ENCODE data around the gene BPIFB1. TPM values are rescaled to one million over a fixed set of nuclear protein-coding genes. Genes with fewer than 3 reads are reported as not detected.

The BPIFB1 gene
- total and polyA plus RNA-seq, 2 donors (not counting 1 experiment from before 2014, with no cell fraction given): not detected

DNA sequence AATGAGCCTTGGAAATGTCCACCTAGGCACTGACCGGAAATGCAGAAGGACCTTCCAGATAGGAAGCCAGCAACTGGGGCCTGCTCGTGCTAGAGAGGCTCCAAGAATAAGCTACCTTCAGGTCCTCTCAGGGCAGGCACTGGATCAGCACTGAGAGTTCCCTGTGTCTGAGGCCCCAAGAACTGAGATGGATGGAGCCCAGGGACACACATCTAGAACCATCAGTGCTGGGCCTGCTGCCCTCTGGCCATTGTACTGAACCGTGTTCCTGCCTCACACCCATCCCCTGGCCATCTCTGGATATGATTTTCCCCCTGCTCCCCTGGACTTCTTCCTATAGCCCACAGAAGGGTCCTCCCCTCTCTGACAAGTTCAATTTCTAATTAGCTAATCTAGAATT lies 36.9 kb upstream of the BPIFB1 start:
- TF ChIP-seq, protein P1, sequence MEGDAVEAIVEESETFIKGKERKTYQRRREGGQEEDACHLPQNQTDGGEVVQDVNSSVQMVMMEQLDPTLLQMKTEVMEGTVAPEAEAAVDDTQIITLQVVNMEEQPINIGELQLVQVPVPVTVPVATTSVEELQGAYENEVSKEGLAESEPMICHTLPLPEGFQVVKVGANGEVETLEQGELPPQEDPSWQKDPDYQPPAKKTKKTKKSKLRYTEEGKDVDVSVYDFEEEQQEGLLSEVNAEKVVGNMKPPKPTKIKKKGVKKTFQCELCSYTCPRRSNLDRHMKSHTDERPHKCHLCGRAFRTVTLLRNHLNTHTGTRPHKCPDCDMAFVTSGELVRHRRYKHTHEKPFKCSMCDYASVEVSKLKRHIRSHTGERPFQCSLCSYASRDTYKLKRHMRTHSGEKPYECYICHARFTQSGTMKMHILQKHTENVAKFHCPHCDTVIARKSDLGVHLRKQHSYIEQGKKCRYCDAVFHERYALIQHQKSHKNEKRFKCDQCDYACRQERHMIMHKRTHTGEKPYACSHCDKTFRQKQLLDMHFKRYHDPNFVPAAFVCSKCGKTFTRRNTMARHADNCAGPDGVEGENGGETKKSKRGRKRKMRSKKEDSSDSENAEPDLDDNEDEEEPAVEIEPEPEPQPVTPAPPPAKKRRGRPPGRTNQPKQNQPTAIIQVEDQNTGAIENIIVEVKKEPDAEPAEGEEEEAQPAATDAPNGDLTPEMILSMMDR (conservative IDR thresholded peaks at IDR 0.05 in 1 of 2, IDR thresholded peaks at IDR 0.05 in 1 of 2; ENCODE audit: low read depth in 1 of 2, low read length in 2 of 2): no peak
- no peak for TF ChIP-seq EZH2 (IDR thresholded peaks at IDR 0.05; ENCODE audit: low read length, missing control alignments)
- no peak overlapping the region for H3K4me2 ChIP-seq (ENCODE audit: extremely low read depth, insufficient read depth, low read length)
- H2AFZ ChIP-seq (ENCODE audit: low read length): no peak overlapping the region
- no peaks in the 10 kb centered on the region for H3K36me3 ChIP-seq (ENCODE audit: control insufficient read depth, insufficient read depth, low read length)
- H3K27me3 ChIP-seq (ENCODE audit: control insufficient read depth, insufficient read depth, low read length): no peaks in the 10 kb centered on the region
- no peaks in the 10 kb centered on the region for H3K9me3 ChIP-seq (ENCODE audit: control insufficient read depth, insufficient read depth, low read depth, low read length)
- no peak overlapping the region for H3K9ac ChIP-seq (ENCODE audit: insufficient read depth, low read length)
- H3K79me2 ChIP-seq (ENCODE audit: control insufficient read depth, insufficient read depth, low read length): no peaks in the 10 kb centered on the region
- H3K27ac ChIP-seq (ENCODE audit: insufficient read depth, low read length): no peak overlapping the region
- no peak overlapping the region for H3K4me3 ChIP-seq (replicated peaks in 1 of 4; ENCODE audit: control extremely low read depth in 1 of 4, insufficient read depth in 1 of 4, low read depth in 3 of 4, low read length in 4 of 4)
- no peaks in the 10 kb centered on the region for H3K4me1 ChIP-seq (ENCODE audit: control insufficient read depth, extremely low read depth, insufficient read depth, low read length)
- DNase-seq (ENCODE audit: low read depth in 2 of 2): no peak
- no peaks in the 10 kb centered on the region for H4K20me1 ChIP-seq (ENCODE audit: control insufficient read depth, extremely low read depth, insufficient read depth, low read length)

DNA sequence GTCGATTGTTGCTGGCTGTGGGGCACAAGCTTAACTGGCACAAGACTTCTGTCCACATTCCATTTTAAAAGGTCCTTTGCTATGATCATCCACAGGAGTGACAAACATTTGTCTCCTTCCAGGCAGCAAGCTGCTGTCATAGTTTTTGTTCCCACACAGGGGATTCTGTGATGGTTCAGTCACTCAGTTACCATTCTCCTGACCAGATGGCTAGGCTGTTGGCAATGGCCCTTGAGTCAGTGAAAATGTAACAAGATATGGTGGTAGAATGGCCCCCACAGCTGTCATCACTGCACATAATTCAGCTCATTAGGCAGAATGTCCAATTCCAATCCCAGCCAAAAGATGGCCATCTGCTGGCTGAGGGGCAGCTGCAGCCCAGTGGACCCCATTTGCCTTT lies 33.6 kb upstream of the BPIFB1 start:
- Histone ChIP-seq H3K9me3 (ENCODE audit: control insufficient read depth, insufficient read depth, low read depth, low read length) (no peaks in the 10 kb centered on the region), H3K4me2 (ENCODE audit: extremely low read depth, insufficient read depth, low read length) (no peak overlapping the region), H3K36me3 (ENCODE audit: control insufficient read depth, insufficient read depth, low read length) (no peaks in the 10 kb centered on the region), H3K9ac (ENCODE audit: insufficient read depth, low read length) (no peak overlapping the region), H3K27ac (ENCODE audit: insufficient read depth, low read length) (no peak overlapping the region), H3K4me1 (ENCODE audit: control insufficient read depth, extremely low read depth, insufficient read depth, low read length) (no peaks in the 10 kb centered on the region), H4K20me1 (ENCODE audit: control insufficient read depth, extremely low read depth, insufficient read depth, low read length) (no peaks in the 10 kb centered on the region), H3K79me2 (ENCODE audit: control insufficient read depth, insufficient read depth, low read length) (no peaks in the 10 kb centered on the region), H3K4me3 (replicated peaks in 1 of 4; ENCODE audit: control extremely low read depth in 1 of 4, insufficient read depth in 1 of 4, low read depth in 3 of 4, low read length in 4 of 4) (no peak overlapping the region), H2AFZ (ENCODE audit: low read length) (no peak overlapping the region), H3K27me3 (ENCODE audit: control insufficient read depth, insufficient read depth, low read length) (no peaks in the 10 kb centered on the region)
- DNase-seq (ENCODE audit: low read depth in 2 of 2): no peak
- TF ChIP-seq EZH2 (IDR thresholded peaks at IDR 0.05; ENCODE audit: low read length, missing control alignments): no peak
- TF ChIP-seq, protein P1 (conservative IDR thresholded peaks at IDR 0.05 in 1 of 2, IDR thresholded peaks at IDR 0.05 in 1 of 2; ENCODE audit: low read depth in 1 of 2, low read length in 2 of 2): no peak

DNA sequence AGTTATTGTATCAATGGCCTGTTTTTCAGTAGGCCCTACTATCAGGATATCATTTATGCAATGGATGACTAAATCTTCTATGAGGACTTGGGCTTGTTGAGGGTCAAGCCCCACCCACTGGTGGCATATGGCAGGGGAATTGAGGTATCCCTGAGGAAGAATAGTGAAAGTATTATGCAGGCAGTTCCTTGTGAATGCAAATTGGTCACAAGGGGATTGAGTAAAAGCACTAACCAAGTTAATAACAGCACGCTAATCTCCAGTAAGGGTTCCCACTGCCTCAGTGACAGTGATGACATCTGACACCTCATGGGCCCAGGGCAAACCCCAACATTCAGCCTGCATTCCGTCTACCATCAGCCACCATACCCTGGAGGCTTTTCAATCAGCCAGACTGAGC lies 32.3 kb upstream of the BPIFB1 start:
- no peak for DNase-seq (ENCODE audit: low read depth in 2 of 2)
- TF ChIP-seq EZH2 (IDR thresholded peaks at IDR 0.05; ENCODE audit: low read length, missing control alignments): no peak
- TF ChIP-seq, protein P1 (conservative IDR thresholded peaks at IDR 0.05 in 1 of 2, IDR thresholded peaks at IDR 0.05 in 1 of 2; ENCODE audit: low read depth in 1 of 2, low read length in 2 of 2): no peak

More for the DNA sequence above, 32.3 kb upstream of the BPIFB1 start:
- Histone ChIP-seq H3K4me2 (ENCODE audit: extremely low read depth, insufficient read depth, low read length) (no peak overlapping the region), H3K27me3 (ENCODE audit: control insufficient read depth, insufficient read depth, low read length) (no peaks in the 10 kb centered on the region), H3K4me1 (ENCODE audit: control insufficient read depth, extremely low read depth, insufficient read depth, low read length) (no peaks in the 10 kb centered on the region), H3K79me2 (ENCODE audit: control insufficient read depth, insufficient read depth, low read length) (no peaks in the 10 kb centered on the region), H3K9ac (ENCODE audit: insufficient read depth, low read length) (no peak overlapping the region), H3K4me3 (replicated peaks in 1 of 4; ENCODE audit: control extremely low read depth in 1 of 4, insufficient read depth in 1 of 4, low read depth in 3 of 4, low read length in 4 of 4) (no peak overlapping the region), H3K9me3 (ENCODE audit: control insufficient read depth, insufficient read depth, low read depth, low read length) (no peaks in the 10 kb centered on the region), H3K36me3 (ENCODE audit: control insufficient read depth, insufficient read depth, low read length) (no peaks in the 10 kb centered on the region), H3K27ac (ENCODE audit: insufficient read depth, low read length) (no peak overlapping the region), H4K20me1 (ENCODE audit: control insufficient read depth, extremely low read depth, insufficient read depth, low read length) (no peaks in the 10 kb centered on the region), H2AFZ (ENCODE audit: low read length) (no peak overlapping the region)

All from fibroblast of lung (primary cell).